ENCODE results near the gene TCF7L2.
"Not testable (repeated sequence)": the region's sequence is repeated elsewhere in the genome, so short reads cannot be mapped to it uniquely, and the experiment has no call there.

The TCF7L2 gene

DNA sequence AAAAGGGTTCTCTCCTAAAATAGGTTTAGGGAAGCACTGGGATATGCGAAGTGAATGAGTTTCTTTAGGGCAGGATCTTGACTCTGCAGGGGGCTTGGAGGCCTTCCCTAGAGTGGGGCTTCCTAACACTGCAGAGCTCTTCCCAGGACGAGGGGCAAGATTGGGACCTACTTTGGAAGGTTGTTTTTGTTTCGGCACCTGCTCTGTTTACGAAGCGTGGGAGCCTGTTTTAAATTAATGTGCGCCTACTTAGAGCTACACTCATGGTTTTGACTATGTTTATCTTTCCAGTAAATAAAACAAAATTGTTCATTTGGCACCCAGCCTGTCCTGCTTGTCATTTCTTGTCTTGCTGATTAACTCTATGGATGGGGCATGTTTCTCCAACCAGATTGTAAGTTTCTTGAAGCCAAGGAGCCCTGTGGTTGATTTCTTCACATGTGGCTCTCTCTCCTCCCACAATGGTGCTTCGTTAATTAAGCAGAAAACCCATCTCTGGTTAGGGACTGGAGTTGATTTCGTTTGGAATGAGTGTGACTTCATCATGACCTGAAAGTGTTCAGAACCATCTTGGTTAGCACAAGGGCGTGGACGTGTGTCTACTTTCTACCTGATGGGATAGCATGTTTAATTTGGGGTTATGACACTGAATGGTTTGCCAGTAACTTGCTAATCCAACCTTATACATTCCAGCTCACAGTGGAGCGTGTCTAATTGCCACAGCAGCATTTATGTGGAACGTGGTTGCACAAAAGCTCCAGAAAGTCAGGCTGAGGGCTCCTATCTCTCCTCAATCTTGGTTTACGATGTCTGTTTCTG lies 98.1 kb downstream of the TCF7L2 start:
- no peak for DNase-seq

GRCh38 chr10:113049881-113050280 lies 99.8 kb downstream of the TCF7L2 start:
- DNase-seq = no peak

DNA sequence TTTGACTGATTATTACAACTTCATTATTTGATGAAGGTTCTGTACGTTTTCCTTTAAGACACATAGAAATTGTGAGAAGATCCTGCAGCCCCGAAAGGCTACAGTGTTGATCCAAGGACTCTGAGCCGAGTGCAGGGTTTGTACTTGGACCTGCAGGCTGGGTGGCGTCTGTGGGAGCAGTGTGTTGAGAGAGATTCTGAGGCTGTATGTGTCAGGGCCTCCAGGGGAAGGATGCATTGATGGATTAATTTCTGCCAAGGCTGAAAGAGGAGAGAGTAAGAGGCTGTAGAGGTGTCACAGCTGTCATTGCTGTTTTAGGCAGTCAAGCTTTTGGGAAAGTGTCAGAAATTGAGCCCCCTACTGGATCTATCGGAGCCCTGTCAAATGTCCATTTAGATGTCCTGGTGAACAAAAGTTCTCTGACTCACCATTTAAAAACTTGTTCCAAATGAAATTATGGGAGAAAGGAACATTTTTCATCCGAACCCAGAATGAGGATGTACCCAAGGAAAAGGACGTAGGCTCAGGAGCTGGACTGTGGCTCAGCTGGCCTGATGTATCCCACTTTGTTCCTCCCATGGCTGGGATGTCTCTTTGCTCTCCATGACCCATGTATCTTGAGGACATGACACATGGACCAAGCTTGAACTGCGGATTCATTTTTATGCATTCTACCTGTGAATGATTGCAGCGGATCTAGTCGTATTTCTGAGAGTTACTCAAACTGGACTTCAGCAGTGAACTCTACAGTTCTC lies 102.2 kb downstream of the TCF7L2 start:
- no peak for DNase-seq

DNA sequence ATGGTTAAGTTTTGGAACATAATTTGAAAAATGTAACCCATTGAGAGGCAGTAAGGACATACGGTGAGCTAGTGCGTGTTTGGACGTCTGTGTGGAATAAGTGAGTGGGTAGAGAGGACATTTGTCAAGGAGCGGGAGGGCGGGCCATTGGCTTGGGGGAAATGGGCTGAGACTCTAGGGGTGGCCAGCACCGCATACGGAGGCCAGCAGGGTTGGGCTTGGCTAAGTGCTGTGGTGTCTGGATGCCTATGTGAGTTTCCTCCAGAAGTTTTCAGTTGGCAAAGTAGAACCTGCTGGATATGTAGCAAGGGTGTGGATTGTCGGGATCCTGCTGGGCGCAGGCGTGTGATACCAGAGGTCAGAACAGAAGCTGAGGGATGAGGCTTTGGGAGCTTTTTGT lies 103.0 kb downstream of the TCF7L2 start:
- no peak for DNase-seq

- DNase-seq = no peak
Measured at GRCh38 chr10:113053881-113054280, 103.8 kb downstream of the TCF7L2 start.

DNA sequence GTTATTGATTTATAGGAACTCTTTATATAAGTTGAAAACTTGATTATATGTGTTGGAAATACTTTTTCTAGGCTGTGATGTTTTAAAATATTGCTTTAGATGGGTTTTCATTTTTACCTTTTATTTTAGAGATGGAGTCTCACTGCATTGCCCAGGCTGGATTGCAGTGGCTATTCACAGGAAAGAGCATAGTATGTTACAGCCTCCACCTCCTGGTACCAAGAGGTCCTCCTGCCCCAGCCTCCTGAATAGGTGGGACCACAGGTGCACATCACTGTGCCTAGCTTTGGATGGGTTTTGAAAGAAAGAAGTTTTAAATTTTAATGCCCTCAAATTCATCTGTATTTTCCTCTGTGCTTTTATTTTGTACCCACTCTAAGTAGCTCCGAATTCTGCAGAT lies 105.4 kb downstream of the TCF7L2 start:
- DNase-seq = no peak

DNA sequence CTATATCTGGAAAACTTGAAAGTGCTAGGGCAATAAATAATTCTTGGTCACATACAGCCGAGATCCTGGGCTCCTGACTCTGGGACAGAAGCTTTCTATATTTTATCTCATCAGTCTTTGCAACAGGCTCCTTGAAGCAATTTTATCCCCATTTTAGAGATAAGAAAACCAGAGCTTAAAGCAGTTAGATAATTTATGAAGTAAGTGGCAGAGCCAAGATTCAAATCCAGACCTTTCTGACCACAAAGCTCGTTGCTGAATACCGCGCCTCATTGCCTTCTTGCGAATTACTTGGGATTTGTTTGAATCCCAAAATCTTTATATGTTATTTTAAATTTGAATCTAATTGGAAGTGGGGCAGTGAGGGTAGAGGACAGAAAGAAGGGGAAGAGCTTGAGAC lies 106.0 kb downstream of the TCF7L2 start:
- no peak for DNase-seq

GRCh38 chr10:113056441-113057021 lies 106.5 kb downstream of the TCF7L2 start:
- peak; percentile 16 for DNase-seq

DNA sequence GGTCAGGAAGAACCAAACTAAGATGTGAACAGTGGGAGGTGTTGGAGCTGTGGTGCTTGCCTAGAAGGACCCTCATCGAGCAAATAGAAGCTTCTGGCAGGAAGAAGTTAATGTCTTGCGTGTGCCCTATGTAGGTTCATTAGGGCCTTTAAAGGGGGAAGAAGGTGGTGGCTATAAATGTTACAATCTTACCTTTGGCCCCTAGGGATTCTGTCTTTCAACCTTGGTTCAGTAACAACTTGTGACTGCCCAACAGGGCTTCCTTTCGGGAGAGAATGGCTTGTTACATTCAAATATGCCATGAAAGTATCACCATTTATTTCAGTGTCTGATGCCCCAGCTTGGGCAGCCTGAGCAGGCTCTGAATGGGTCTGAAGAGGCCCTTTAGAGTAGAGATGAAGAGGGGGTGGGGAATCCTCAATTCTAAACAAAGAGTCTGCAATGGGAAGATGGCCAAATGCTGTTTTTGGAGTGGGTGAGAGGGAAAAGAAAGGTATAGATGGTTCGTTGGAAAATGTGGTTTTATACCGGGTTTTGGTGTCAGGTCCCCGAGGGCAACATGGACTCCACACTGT lies 108.0 kb downstream of the TCF7L2 start:
- DNase-seq = no peak

GRCh38 chr10:113058523-113059370 lies 108.7 kb downstream of the TCF7L2 start:
- peak; percentile 29 for DNase-seq

GRCh38 chr10:113059371-113059780 lies 109.3 kb downstream of the TCF7L2 start:
- peak; percentile 31 for DNase-seq

- no peak for DNase-seq
Measured at GRCh38 chr10:113060201-113061053, 110.4 kb downstream of the TCF7L2 start.

- no peak for DNase-seq
Measured at GRCh38 chr10:113061054-113061430, 111.0 kb downstream of the TCF7L2 start.

DNA sequence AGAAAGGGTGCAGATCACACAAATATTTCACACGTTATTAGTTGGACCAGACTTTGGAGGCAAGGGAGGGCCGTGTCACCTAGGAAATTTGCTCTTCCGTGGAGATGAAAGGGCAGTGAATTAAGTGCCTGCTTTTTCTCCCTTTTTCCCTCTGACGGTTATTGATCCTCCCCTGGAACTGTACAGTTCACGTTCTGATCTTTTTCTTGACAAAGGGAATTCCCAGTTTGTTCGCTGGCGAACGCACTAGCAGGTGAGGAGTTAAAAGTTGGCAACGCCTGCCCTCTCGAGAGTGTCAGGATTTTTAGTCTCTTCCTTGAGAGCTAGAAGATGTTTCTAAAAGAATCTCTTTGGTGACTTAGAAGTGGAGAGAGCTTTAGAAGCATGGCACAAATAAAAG lies 111.5 kb downstream of the TCF7L2 start:
- no peak for DNase-seq

GRCh38 chr10:113063043-113063967 lies 113.3 kb downstream of the TCF7L2 start:
- DNase-seq = no peak

DNA sequence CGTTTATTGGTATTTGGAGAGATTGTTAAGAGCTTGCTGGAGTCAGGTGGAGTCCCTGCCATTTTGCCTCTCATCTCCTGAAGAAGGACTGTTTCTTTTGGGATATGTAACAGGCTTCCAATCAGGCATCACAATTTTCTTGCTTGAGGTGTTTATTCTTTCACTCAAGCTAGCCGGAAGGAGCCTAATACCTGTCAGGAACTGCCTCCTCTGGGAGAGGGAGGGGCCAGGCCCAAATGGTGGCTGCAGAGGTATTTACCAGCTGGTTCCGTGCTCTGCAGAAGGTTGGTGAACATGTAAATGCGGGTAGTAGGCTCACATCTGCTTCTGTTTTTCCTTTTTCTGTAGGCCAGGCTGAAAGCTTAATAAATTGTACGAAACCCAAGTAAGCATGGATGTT lies 114.0 kb downstream of the TCF7L2 start:
- DNase-seq = no peak

- not testable (repeated sequence) for DNase-seq
Measured at GRCh38 chr10:113066120-113066519, 116.1 kb downstream of the TCF7L2 start.

DNA sequence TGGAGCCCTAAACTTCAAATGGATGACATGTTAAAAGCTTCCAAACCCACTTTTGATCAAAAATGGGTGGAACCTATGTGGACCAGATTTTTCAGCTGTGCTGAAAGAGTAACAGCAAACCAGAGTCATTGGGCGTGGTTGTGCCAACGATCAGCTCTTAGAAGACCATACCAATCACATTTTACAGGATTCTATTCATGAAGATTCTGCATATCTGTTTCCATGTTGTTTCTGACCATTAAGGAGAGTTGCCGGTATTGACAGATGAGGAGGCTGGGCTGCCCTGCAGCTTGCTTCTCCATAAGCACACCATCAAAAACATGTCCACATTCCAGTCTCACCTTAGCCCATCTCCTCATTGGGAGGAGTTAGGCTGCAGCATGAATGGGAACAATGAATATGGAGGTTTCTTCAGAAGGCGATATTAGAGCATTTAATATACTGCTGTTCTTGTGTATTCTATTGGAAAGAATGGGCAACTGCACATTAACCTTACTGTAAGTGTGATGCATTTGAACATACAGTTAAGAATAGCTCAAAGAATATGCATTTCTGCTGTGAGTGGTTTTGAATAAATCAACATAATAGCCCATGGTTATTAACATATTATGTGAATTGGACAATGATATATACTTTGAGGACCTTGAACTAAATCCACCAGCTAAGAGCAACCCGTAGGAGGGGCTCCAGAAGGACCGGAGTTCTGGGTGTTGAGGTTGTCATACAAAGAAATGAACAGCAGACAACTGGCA lies 116.7 kb downstream of the TCF7L2 start:
- no peak for DNase-seq

DNA sequence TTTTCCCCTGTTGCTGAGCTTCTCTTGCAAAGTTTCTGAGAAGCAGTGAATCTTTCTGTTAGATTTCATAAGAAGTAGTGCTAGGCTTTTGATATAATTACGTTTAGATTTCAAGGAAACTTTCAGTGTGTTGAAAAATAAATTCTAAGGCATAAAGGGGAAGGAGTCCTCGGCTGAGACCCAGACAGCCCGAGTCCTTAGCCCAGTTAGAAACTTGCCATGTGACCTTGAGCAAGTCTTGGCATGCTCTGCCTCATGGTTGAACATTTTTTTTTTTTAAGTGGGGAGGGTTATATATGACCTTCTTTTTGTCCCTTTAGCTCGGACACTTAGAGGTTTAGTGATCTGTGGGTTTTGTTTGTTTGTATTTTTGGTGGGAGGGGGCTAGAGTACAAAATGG lies 117.5 kb downstream of the TCF7L2 start:
- no peak for DNase-seq
